Measurements from ENCODE around the gene PTGER4.

DNA sequence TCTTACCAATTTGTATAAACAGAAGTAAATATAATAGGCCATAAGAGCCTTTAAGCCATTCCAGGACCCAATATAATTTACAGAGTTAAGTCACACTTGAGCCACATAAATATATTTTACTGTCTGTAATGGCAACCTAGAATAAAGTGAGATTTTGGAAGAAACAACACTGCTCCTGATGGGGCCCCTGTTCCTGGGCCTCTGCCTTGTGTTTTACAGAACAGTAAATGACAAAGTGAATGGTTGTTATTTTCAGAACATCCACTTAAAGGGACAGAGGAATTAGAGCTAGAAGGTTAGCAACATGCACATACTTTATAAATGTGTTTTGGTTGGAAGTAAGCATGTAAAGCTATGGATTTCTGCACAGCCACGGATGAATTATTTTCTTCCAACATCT, 3.6 kb downstream of the PTGER4 start:
- TF ChIP-seq HDAC6 (IDR thresholded peaks at IDR 0.05; ENCODE audit: low read depth, low read length) (no peak), TBP (IDR thresholded peaks at IDR 0.05; ENCODE audit: low read depth, low read length) (no peak), RAD21 (IDR thresholded peaks at IDR 0.05 in 1 of 2, conservative IDR thresholded peaks at IDR 0.05 in 1 of 2; ENCODE audit: low read depth in 2 of 2, low read length in 2 of 2) (no peak), TAF1 (IDR thresholded peaks at IDR 0.05; ENCODE audit: low read depth, low read length) (no peak)
- TF ChIP-seq, protein P1, sequence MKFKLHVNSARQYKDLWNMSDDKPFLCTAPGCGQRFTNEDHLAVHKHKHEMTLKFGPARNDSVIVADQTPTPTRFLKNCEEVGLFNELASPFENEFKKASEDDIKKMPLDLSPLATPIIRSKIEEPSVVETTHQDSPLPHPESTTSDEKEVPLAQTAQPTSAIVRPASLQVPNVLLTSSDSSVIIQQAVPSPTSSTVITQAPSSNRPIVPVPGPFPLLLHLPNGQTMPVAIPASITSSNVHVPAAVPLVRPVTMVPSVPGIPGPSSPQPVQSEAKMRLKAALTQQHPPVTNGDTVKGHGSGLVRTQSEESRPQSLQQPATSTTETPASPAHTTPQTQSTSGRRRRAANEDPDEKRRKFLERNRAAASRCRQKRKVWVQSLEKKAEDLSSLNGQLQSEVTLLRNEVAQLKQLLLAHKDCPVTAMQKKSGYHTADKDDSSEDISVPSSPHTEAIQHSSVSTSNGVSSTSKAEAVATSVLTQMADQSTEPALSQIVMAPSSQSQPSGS (IDR thresholded peaks at IDR 0.05; ENCODE audit: low read length) = no peak
- TF ChIP-seq, protein P2, sequence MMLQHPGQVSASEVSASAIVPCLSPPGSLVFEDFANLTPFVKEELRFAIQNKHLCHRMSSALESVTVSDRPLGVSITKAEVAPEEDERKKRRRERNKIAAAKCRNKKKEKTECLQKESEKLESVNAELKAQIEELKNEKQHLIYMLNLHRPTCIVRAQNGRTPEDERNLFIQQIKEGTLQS (IDR thresholded peaks at IDR 0.05; ENCODE audit: insufficient read depth, low read depth, low read length) = no peak
- TF ChIP-seq, protein P3, sequence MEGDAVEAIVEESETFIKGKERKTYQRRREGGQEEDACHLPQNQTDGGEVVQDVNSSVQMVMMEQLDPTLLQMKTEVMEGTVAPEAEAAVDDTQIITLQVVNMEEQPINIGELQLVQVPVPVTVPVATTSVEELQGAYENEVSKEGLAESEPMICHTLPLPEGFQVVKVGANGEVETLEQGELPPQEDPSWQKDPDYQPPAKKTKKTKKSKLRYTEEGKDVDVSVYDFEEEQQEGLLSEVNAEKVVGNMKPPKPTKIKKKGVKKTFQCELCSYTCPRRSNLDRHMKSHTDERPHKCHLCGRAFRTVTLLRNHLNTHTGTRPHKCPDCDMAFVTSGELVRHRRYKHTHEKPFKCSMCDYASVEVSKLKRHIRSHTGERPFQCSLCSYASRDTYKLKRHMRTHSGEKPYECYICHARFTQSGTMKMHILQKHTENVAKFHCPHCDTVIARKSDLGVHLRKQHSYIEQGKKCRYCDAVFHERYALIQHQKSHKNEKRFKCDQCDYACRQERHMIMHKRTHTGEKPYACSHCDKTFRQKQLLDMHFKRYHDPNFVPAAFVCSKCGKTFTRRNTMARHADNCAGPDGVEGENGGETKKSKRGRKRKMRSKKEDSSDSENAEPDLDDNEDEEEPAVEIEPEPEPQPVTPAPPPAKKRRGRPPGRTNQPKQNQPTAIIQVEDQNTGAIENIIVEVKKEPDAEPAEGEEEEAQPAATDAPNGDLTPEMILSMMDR (IDR thresholded peaks at IDR 0.05; ENCODE audit: control extremely low read depth in 1 of 3, insufficient read depth in 1 of 3, low read depth in 1 of 3, low read length in 3 of 3) = no peak
